Smooth muscle cell (in vitro differentiated cells): Measurements from ENCODE around the gene LTB4R. TPM values are rescaled to one million over a fixed set of nuclear protein-coding genes. Genes with fewer than 3 reads are reported as not detected.

Experiments
- DNase-seq: peaks from one replicate; lab custom pipeline; 2025; ENCODE audit not compliant: unreplicated experiment; lab: John Stamatoyannopoulos, UW
- H2AFZ ChIP-seq: fragments of 200-600 bp; sonication (generic); 2 replicates; pipeline ENCODE4 v1.6.0; 2016; ENCODE audit warnings: antibody characterized with exemption, low read depth, mild to moderate bottlenecking
- H3F3A ChIP-seq: fragments of 200-600 bp; sonication (generic); 2 replicates; pipeline ENCODE4 v1.6.0; 2017; ENCODE audit warnings: antibody characterized with exemption, low read depth
- H3K27ac ChIP-seq: fragments of 200-600 bp; sonication (generic); 2 replicates; pipeline ENCODE4 v1.5.1; 2016; ENCODE audit warnings: low read depth, mild to moderate bottlenecking
- H3K27me3 ChIP-seq: fragments of 200-600 bp; sonication (generic); 2 replicates; pipeline ENCODE4 v1.6.1; 2016; ENCODE audit warnings: low read depth, mild to moderate bottlenecking
- H3K36me3 ChIP-seq: fragments of 200-600 bp; sonication (generic); 2 replicates; pipeline ENCODE4 v1.5.1; 2016; ENCODE audit warnings: low read depth
- H3K4me1 ChIP-seq: fragments of 200-600 bp; sonication (generic); 2 replicates; pipeline ENCODE4 v1.5.1; 2016; ENCODE audit warnings: low read depth
- H3K4me2 ChIP-seq: fragments of 200-600 bp; sonication (generic); 2 replicates; pipeline ENCODE4 v1.6.0; 2016; ENCODE audit warnings: mild to moderate bottlenecking
- H3K4me3 ChIP-seq: fragments of 200-600 bp; sonication (generic); 2 replicates; pipeline ENCODE4 v1.5.1; 2016; ENCODE audit warnings: mild to moderate bottlenecking
- H3K79me2 ChIP-seq: fragments of 200-600 bp; sonication (generic); 2 replicates; pipeline ENCODE4 v1.6.0; 2016; ENCODE audit warnings: low read depth, mild to moderate bottlenecking
- H3K9ac ChIP-seq: fragments of 200-600 bp; sonication (generic); 2 replicates; pipeline ENCODE4 v1.6.0; 2016; ENCODE audit warnings: low read depth
- H3K9me3 ChIP-seq: fragments of 200-600 bp; sonication (generic); replicated peaks from 2 replicates; pipeline ENCODE4 v1.5.1; 2016; ENCODE audit warnings: low read depth
- H4K20me1 ChIP-seq: fragments of 200-600 bp; sonication (generic); 2 replicates; pipeline ENCODE4 v1.6.0; 2016; ENCODE audit warnings: low read depth
- WGBS: methylation state at CpG from one replicate; pipeline ENCODE4 v1.1.7; 2016; ENCODE audit warnings: low lambda C conversion rate; 5-methylcytosine and 5-hydroxymethylcytosine counted together
- polyA plus RNA-seq: library from polyadenylated mRNA; unstranded; fragments of >200 nt; fragmentation: Nextera tagmentation; extraction: Ambion mirVana; gene quantifications from 2 replicates; pipeline ENCODE4 v1.2.1, GENCODE V29; 2016
- total RNA-seq: library from RNA; depleted of rRNA; stranded (reverse); fragments of >200 nt; gene quantifications from 2 replicates; pipeline ENCODE4 v1.2.3, GENCODE V29; 2014
- TF ChIP-seq, protein P1 (sequence below): fragments of 200-600 bp; sonication (generic); IDR thresholded peaks from 2 replicates; pipeline ENCODE4 v1.5.1; 2017; ENCODE audit warnings: borderline replicate concordance, mild to moderate bottlenecking, antibody characterized with exemption; ENCODE audit not compliant: insufficient read depth, poor library complexity, severe bottlenecking

LTB4R gene
- total and polyA plus RNA-seq, 2 experiments from 2014 or later, result 1.6 to 2.7 TPM

DNA sequence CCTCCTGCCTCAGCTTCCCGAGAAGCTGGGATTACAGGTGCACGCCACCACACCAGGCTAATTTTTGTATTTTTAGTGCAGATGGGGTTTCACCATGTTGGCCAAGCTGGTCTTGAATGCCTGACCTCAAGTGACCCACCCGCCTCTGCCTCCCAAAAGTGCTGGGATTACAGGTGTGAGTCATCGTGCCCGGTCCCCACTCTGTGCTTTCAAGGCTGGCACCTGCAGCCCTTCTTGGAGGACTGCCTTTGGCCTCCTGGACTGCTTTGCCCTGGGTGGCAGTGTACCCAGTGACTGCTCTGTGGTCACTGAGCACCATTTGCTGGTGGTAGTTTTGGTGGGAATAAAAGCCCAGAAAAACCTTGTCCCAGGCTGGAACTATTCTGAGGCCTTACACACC, 24.3 kb upstream of the LTB4R start:
- TF ChIP-seq, protein P1, sequence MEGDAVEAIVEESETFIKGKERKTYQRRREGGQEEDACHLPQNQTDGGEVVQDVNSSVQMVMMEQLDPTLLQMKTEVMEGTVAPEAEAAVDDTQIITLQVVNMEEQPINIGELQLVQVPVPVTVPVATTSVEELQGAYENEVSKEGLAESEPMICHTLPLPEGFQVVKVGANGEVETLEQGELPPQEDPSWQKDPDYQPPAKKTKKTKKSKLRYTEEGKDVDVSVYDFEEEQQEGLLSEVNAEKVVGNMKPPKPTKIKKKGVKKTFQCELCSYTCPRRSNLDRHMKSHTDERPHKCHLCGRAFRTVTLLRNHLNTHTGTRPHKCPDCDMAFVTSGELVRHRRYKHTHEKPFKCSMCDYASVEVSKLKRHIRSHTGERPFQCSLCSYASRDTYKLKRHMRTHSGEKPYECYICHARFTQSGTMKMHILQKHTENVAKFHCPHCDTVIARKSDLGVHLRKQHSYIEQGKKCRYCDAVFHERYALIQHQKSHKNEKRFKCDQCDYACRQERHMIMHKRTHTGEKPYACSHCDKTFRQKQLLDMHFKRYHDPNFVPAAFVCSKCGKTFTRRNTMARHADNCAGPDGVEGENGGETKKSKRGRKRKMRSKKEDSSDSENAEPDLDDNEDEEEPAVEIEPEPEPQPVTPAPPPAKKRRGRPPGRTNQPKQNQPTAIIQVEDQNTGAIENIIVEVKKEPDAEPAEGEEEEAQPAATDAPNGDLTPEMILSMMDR, result no peak
- no peak for DNase-seq
- Histone ChIP-seq H3K27me3 (no peaks in the 10 kb centered on the region), H3K36me3 (no peaks in the 10 kb centered on the region), H3K79me2 (no peaks in the 10 kb centered on the region), H3K9ac (no peak overlapping the region), H3K4me2 (no peak overlapping the region), H3K9me3 (no peaks in the 10 kb centered on the region), H3K4me3 (no peak overlapping the region), H2AFZ (no peak overlapping the region), H4K20me1 (no peaks in the 10 kb centered on the region), H3K27ac (no peak overlapping the region), H3F3A (no peaks in the 10 kb centered on the region), H3K4me1 (no peaks in the 10 kb centered on the region)
- WGBS, result 93% methylated on average over 5 of the region's 5 CpGs

DNA sequence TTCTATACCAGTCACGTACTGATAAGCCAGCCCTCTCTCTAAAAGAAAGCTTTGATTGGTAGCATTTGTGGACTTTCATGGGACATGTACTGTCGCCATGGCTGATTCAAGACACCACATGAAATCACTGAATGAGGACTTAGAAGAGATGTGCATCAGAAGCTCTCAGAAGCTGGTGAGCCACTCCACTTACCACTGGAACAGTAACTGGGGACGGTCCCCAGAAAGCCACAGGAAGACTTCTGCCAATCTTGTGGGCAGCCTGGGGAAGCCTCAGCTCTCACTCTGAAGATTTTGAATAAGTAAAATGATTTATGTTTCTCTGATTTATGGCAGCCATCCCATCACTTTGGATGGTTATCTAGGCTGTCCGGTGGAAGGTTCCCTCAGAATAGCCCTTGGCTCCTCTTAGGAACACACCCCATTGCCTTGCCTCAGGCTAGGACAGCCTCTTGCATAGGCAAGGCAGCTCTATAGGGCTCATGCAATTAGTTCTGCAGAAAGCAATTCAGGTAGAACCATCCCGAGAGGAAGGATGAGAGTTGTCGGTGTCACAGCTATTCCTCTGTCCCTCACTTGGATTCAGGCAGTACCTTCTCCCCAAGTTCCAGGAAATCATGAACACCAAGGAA, 21.5 kb upstream of the LTB4R start:
- TF ChIP-seq, protein P1, result no peak
- Histone ChIP-seq H3K27ac (no peak overlapping the region), H3K4me2 (no peak overlapping the region), H3K9ac (no peak overlapping the region), H3K9me3 (no peaks in the 10 kb centered on the region), H3K27me3 (no peaks in the 10 kb centered on the region), H4K20me1 (no peaks in the 10 kb centered on the region), H2AFZ (no peak overlapping the region), H3K4me3 (no peak overlapping the region), H3K4me1 (no peaks in the 10 kb centered on the region), H3K36me3 (no peaks in the 10 kb centered on the region), H3F3A (no peaks in the 10 kb centered on the region), H3K79me2 (no peaks in the 10 kb centered on the region)
- WGBS, result 95% methylated on average over 6 of the region's 6 CpGs
- DNase-seq, result no peak

GRCh38 chr14:24290746-24291145, 20.6 kb upstream of the LTB4R start:
- Histone ChIP-seq H3K4me2 (no peak overlapping the region), H4K20me1 (no peaks in the 10 kb centered on the region), H2AFZ (no peak overlapping the region), H3K4me1 (no peaks in the 10 kb centered on the region), H3K27ac (no peak overlapping the region), H3K4me3 (no peak overlapping the region), H3K9me3 (no peaks in the 10 kb centered on the region), H3F3A (no peaks in the 10 kb centered on the region), H3K79me2 (no peaks in the 10 kb centered on the region), H3K9ac (no peak overlapping the region), H3K27me3 (no peaks in the 10 kb centered on the region), H3K36me3 (no peaks in the 10 kb centered on the region)
- 90% methylated on average over 9 of the region's 9 CpGs for WGBS
- TF ChIP-seq, protein P1, result no peak
- DNase-seq, result no peak
